H1 (cell line): ENCODE results near the gene PRKAG3. TPM values are rescaled to one million over a fixed set of nuclear protein-coding genes. Genes with fewer than 3 reads are reported as not detected.
A peak's percentile ranks its signal among the peaks of the same experiment; 100 is the strongest.

ENCODE experiments used
- CTCF ChIA-PET: fragments of 300-600 bp; sonication (Branson Sonifier 250); formaldehyde crosslinking; loops from one replicate; lab custom pipeline; 2021; ENCODE audit not compliant: partially characterized antibody; lab: Charles Lee
- POLR2A ChIA-PET: fragments of 300-600 bp; sonication (Branson Sonifier 250); formaldehyde crosslinking; loops from one replicate; lab custom pipeline; 2021; ENCODE audit warnings: inconsistent platforms; ENCODE audit not compliant: partially characterized antibody; lab: Charles Lee
- DNase-seq, 2 experiments: peaks; one replicate each; pipeline versions ENCODE4 v3.0.0 to v3.0.0-alpha.2; 2010 to 2022; ENCODE audit warnings: low spot score in 2 of 2, low read depth in 1 of 2, mixed read lengths in 1 of 2
- FAIRE-seq: peaks from 2 replicates; lab custom pipeline; 2011; peaks lifted over from hg19 to GRCh38; lab: Jason Lieb, UNC
- H2AFZ ChIP-seq: 2 replicates; pipeline ENCODE4 v1.8.1; 2012; ENCODE audit warnings: low read length, inconsistent platforms
- H2AK5ac ChIP-seq: 2 replicates; pipeline ENCODE4 v1.6.1; 2013; ENCODE audit warnings: low read depth, low read length
- H2BK120ac ChIP-seq: replicated peaks from 2 replicates; pipeline ENCODE3; 2013; ENCODE audit warnings: low read depth, low read length, inconsistent platforms
- H2BK12ac ChIP-seq: 2 replicates; pipeline ENCODE4 v1.6.1; 2013; ENCODE audit warnings: low read depth, low read length
- H2BK15ac ChIP-seq: 2 replicates; pipeline ENCODE4 v1.6.1; 2013; ENCODE audit warnings: low read length
- H2BK20ac ChIP-seq: 2 replicates; pipeline ENCODE4 v1.6.1; 2013; ENCODE audit warnings: low read length
- H2BK5ac ChIP-seq: 2 replicates; pipeline ENCODE4 v1.6.1; 2013; ENCODE audit warnings: low read depth, low read length
- H3K14ac ChIP-seq: 2 replicates; pipeline ENCODE4 v1.6.1; 2013; ENCODE audit warnings: inconsistent platforms; ENCODE audit not compliant: insufficient read length
- H3K18ac ChIP-seq: 2 replicates; pipeline ENCODE4 v1.6.1; 2013; ENCODE audit warnings: low read length; ENCODE audit errors: extremely low read depth
- H3K23ac ChIP-seq: 2 replicates; pipeline ENCODE4 v1.6.1; 2013; ENCODE audit warnings: inconsistent platforms; ENCODE audit not compliant: insufficient read length
- H3K23me2 ChIP-seq: 2 replicates; pipeline ENCODE4 v1.6.1; 2013; ENCODE audit warnings: low read depth, low read length
- H3K27ac ChIP-seq: 2 replicates; pipeline ENCODE4 v1.6.1; 2011; ENCODE audit warnings: low read depth, low read length, inconsistent platforms
- H3K27me3 ChIP-seq, 4 experiments: replicated peaks in 1 of 4; 1 replicate in 1 of 4; 2 replicates in 3 of 4; pipeline versions ENCODE4 v1.6.1 to v1.8.1; 2011 to 2013; ENCODE audit warnings: low read length in 3 of 4, mild to moderate bottlenecking in 3 of 4, inconsistent platforms in 2 of 4, mixed read lengths in 2 of 4, moderate library complexity in 1 of 4; ENCODE audit not compliant: control insufficient read depth in 3 of 4, insufficient read depth in 3 of 4; ENCODE audit errors: extremely low read depth in 1 of 4
- H3K36me3 ChIP-seq, 4 experiments: 2 replicates each; pipeline versions ENCODE4 v1.6.1 to v1.8.1; 2011 to 2013; ENCODE audit warnings: mild to moderate bottlenecking in 4 of 4, low read length in 3 of 4, moderate library complexity in 2 of 4, control low read depth in 1 of 4, inconsistent platforms in 1 of 4; ENCODE audit not compliant: insufficient read depth in 4 of 4, control insufficient read depth in 2 of 4
- H3K4ac ChIP-seq: replicated peaks from 2 replicates; pipeline ENCODE3; 2013; ENCODE audit warnings: low read length, low read depth, mixed read lengths, inconsistent platforms; ENCODE audit not compliant: insufficient read length
- H3K4me1 ChIP-seq, 4 experiments: replicated peaks in 1 of 4; 1 replicate in 1 of 4; 2 replicates in 3 of 4; pipeline versions ENCODE4 v1.6.1 to v1.8.1; 2011 to 2013; ENCODE audit warnings: low read length in 3 of 4, inconsistent platforms in 2 of 4, mixed read lengths in 1 of 4; ENCODE audit not compliant: insufficient read depth in 4 of 4, control insufficient read depth in 3 of 4
- H3K4me2 ChIP-seq, 2 experiments: 2 replicates each; pipeline versions ENCODE4 v1.6.1 to v1.8.1; 2011 to 2013; ENCODE audit warnings: low read depth in 2 of 2, low read length in 2 of 2, control low read depth in 1 of 2, inconsistent platforms in 1 of 2, mild to moderate bottlenecking in 1 of 2; ENCODE audit not compliant: insufficient read depth in 1 of 2
- H3K4me3 ChIP-seq, 4 experiments: fragments of 200-600, 300-600 bp in 1 of 4; sonication (generic), shearing (Covaris generic), sonication (Bioruptor Twin) in 1 of 4; 2 replicates each; pipeline versions ENCODE4 v1.5.1 to v1.8.1; 2011 to 2016; ENCODE audit warnings: low read length in 4 of 4, low read depth in 3 of 4, control low read depth in 2 of 4, inconsistent platforms in 2 of 4, mild to moderate bottlenecking in 2 of 4, mixed read lengths in 1 of 4, moderate library complexity in 1 of 4; ENCODE audit not compliant: insufficient read depth in 2 of 4; ENCODE audit errors: extremely low read depth in 1 of 4
- H3K56ac ChIP-seq: replicated peaks from 2 replicates; pipeline ENCODE3; 2013; ENCODE audit warnings: low read depth, mild to moderate bottlenecking, mixed read lengths, low read length, inconsistent platforms; ENCODE audit not compliant: insufficient read length
- H3K79me1 ChIP-seq: 2 replicates; pipeline ENCODE4 v1.6.1; 2013; ENCODE audit warnings: low read depth, low read length, control low read depth
- H3K79me2 ChIP-seq, 2 experiments: 2 replicates each; pipeline versions ENCODE4 v1.6.1 to v1.8.1; 2012 to 2013; ENCODE audit warnings: low read length in 2 of 2, mild to moderate bottlenecking in 2 of 2, inconsistent platforms in 1 of 2; ENCODE audit not compliant: insufficient read depth in 2 of 2, control insufficient read depth in 1 of 2
- H3K9ac ChIP-seq, 4 experiments: replicated peaks in 1 of 4; 1 replicate in 1 of 4; 2 replicates in 3 of 4; pipeline versions ENCODE4 v1.6.1 to v1.8.1; 2011 to 2013; ENCODE audit warnings: low read depth in 3 of 4, low read length in 3 of 4, control low read depth in 2 of 4, mild to moderate bottlenecking in 2 of 4, moderate library complexity in 2 of 4, inconsistent platforms in 1 of 4; ENCODE audit errors: extremely low read depth in 1 of 4
- H3K9me3 ChIP-seq, 2 experiments: 2 replicates each; pipeline versions ENCODE4 v1.6.1 to v1.8.1; 2012 to 2013; ENCODE audit warnings: mild to moderate bottlenecking in 2 of 2, moderate library complexity in 2 of 2, control low read depth in 1 of 2, inconsistent platforms in 1 of 2, low read depth in 1 of 2, low read length in 1 of 2, mixed read lengths in 1 of 2; ENCODE audit not compliant: insufficient read depth in 2 of 2
- H4K20me1 ChIP-seq, 2 experiments: replicated peaks in 1 of 2; 2 replicates each; pipeline versions ENCODE3 to v1.8.1; 2011 to 2013; ENCODE audit warnings: inconsistent platforms in 2 of 2, low read length in 2 of 2, mild to moderate bottlenecking in 1 of 2; ENCODE audit not compliant: insufficient read depth in 2 of 2, control insufficient read depth in 1 of 2
- H4K5ac ChIP-seq: 2 replicates; pipeline ENCODE4 v1.6.1; 2013; ENCODE audit warnings: low read length, low read depth, mixed read lengths, inconsistent platforms; ENCODE audit not compliant: insufficient read length
- H4K8ac ChIP-seq: 2 replicates; pipeline ENCODE4 v1.8.0; 2013; ENCODE audit warnings: mild to moderate bottlenecking, moderate library complexity, low read length, inconsistent platforms; ENCODE audit not compliant: insufficient read depth; ENCODE audit errors: extremely low read depth
- H4K91ac ChIP-seq: replicated peaks from 2 replicates; pipeline ENCODE3; 2013; ENCODE audit warnings: low read length, mixed read lengths, inconsistent platforms; ENCODE audit not compliant: insufficient read length
- ASH2L ChIP-seq: fragments of 200-600, 300-600 bp; sonication (generic); IDR thresholded peaks from one replicate; pipeline ENCODE4 v1.7.1; 2017; ENCODE audit warnings: low read length
- BACH1 ChIP-seq: IDR thresholded peaks from 2 replicates; pipeline ENCODE4 v1.6.1; 2012; ENCODE audit warnings: low read length, improper control_type of control experiment
- CHD1 ChIP-seq: IDR thresholded peaks from 2 replicates; pipeline ENCODE4 v1.6.1; 2012; ENCODE audit warnings: low read depth, low read length, improper control_type of control experiment
- POLR2AphosphoS5 ChIP-seq: IDR thresholded peaks from 2 replicates; pipeline ENCODE4 v1.6.1; 2011; ENCODE audit warnings: low read depth, low read length
- RBBP5 ChIP-seq: IDR thresholded peaks from 2 replicates; pipeline ENCODE4 v1.7.1; 2012; ENCODE audit warnings: low read depth, mild to moderate bottlenecking, inconsistent platforms, low read length, moderate library complexity, borderline replicate concordance
- SIX5 ChIP-seq: IDR thresholded peaks from 2 replicates; pipeline ENCODE4 v1.6.1; 2011; ENCODE audit warnings: mild to moderate bottlenecking, low read depth, low read length
- YY1 ChIP-seq: IDR thresholded peaks from 2 replicates; pipeline ENCODE4 v1.6.1; 2011; ENCODE audit warnings: low read depth, mild to moderate bottlenecking, low read length
- WGBS, 2 experiments: shearing (Covaris generic) in 1 of 2; methylation state at CpG; one replicate each; pipeline versions ENCODE4 v1.1.6 to v1.1.7; 2013 to 2015; ENCODE audit warnings: low lambda C conversion rate in 2 of 2, mixed read lengths in 2 of 2, inconsistent platforms in 1 of 2, low coverage in 1 of 2, missing lambda C conversion rate in 1 of 2; ENCODE audit not compliant: insufficient replicate concordance in 2 of 2, insufficient coverage in 1 of 2, insufficient read length in 1 of 2; ENCODE audit errors: extremely low coverage in 1 of 2, missing lambda C conversion rate in 1 of 2; 5-methylcytosine and 5-hydroxymethylcytosine counted together
- polyA plus RNA-seq, 7 experiments: library from polyadenylated mRNA; depleted of rRNA in 3 of 7; stranded (reverse) in 5 of 7; unstranded in 2 of 7; fragments of >200 nt in 5 of 7; fragments of 200-250 nt in 2 of 7; gene quantifications; 1 replicate in 5 of 7; 2 replicates in 1 of 7; 4 replicates in 1 of 7; pipeline versions ENCODE4 v1.2.1 to v1.2.3, GENCODE V29; 2011 to 2013; ENCODE audit warnings: missing spikeins in 2 of 7, mixed read lengths in 2 of 7
- total RNA-seq: library from RNA; stranded (reverse); fragmentation: NEBNext Ultra II Directional; extraction: Animal tissue kit (Norgen Biotek cat#: 25700); gene quantifications from 2 replicates; pipeline ENCODE4 v1.2.1, GENCODE V29; 2021

The PRKAG3 gene
- total and polyA plus RNA-seq, 2 of the 8 experiments (the other 6 are each of a cell fraction or from before 2014, with no cell fraction given): not detected

DNA sequence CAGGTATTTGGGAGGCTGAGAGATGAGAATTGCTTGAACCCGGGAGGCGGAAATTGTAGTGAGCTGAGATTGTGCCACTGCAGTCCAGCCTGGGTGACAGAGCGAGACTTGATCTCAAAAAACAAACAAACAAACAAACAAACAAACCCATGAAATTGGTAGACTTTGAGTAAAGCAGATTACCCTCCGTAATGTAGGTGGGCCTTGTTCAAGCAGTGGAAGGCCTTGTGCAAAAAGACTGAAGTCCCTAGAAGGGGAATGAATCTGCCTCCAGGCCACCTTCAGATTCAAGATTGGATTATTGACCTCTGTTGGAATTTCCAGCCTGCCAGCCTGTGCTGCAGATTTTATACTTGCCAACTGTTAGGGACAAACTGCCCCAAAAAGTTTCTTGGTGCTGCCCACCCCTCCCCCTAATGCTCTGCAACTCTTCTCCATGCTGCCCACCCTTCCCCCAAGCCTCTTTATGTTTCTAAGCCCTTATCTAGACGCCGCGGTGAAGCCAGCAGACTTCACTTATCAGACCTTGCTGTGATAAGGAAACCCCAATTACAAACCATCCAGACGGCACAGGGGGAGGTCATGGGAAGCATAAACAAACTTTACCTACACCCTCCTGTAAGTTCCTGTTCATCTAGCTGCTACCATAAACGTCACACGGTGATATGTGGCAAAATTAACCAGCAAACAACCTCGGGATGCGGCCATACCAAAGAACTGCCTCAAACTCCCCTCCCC is 32.7 kb downstream of the PRKAG3 start:
- WGBS, 2 experiments: 79% methylated on average over 12 of the region's 12 CpGs; no CpG with 5 or more reads in 1 of the 2 experiments
- H3K9ac ChIP-seq: no peak overlapping the region
- H3K4me2 ChIP-seq: no peak overlapping the region

More for the DNA sequence above, 32.7 kb downstream of the PRKAG3 start:
- Histone ChIP-seq H2BK15ac (no peak overlapping the region), H3K36me3 (no peaks in the 10 kb centered on the region), H2AFZ (no peak overlapping the region), H2BK20ac (no peak overlapping the region), H3K4ac (no peak overlapping the region), H3K14ac (no peak overlapping the region), H4K5ac (no peak overlapping the region), H2BK5ac (no peak overlapping the region), H3K18ac (no peak overlapping the region), H4K20me1 (no peaks in the 10 kb centered on the region), H3K79me1 (no peaks in the 10 kb centered on the region), H3K27me3 (no peaks in the 10 kb centered on the region), H3K27ac (no peak overlapping the region), H3K56ac (no peak overlapping the region), H3K4me1 (peaks cover 0 to 10% (median 1%) of the 10 kb centered on the region in 4 experiments; a peak in 3 of 7 replicates), H4K91ac (no peak overlapping the region), H2AK5ac (no peak overlapping the region), H3K23me2 (no peaks in the 10 kb centered on the region), H2BK12ac (no peak overlapping the region), H3K4me3 (no peak overlapping the region), H2BK120ac (no peak overlapping the region), H3K9me3 (no peaks in the 10 kb centered on the region; a peak in 1 of 4 replicates), H3K79me2 (no peaks in the 10 kb centered on the region), H3K23ac (no peak overlapping the region), H4K8ac (no peak overlapping the region)
- DNase-seq: no peak
- ChIA-PET CTCF (no interaction called here), POLR2A (no interaction called here)
- FAIRE-seq: no peak
- TF ChIP-seq RBBP5: no peak; the same call in 1 of the 2 replicates
- no peak for TF ChIP-seq SIX5
- no peak for TF ChIP-seq POLR2AphosphoS5
- no peak for TF ChIP-seq CHD1
- peak; percentile 36 for TF ChIP-seq ASH2L
- TF ChIP-seq BACH1: no peak
- no peak for TF ChIP-seq YY1
